Chondrocyte (in vitro differentiated cells): ENCODE measurements around the gene ZFYVE1. TPM values are rescaled to one million over a fixed set of nuclear protein-coding genes. Genes with fewer than 3 reads are reported as not detected.
"Not testable (repeated sequence)": the region's sequence is repeated elsewhere in the genome, so short reads cannot be mapped to it uniquely, and the experiment has no call there.

Source experiments
- DNase-seq: peaks from one replicate; pipeline ENCODE4 v3.0.0; 2021; ENCODE audit warnings: mixed read lengths, low spot score
- H3K27ac Mint-ChIP-seq: one replicate; pipeline ENCODE4 v1.8.0; 2021; ENCODE audit warnings: mild to moderate bottlenecking, moderate library complexity, mixed read lengths; ENCODE audit not compliant: unreplicated experiment
- H3K27me3 Mint-ChIP-seq: 2 replicates; pipeline ENCODE4 v1.8.0; 2021; ENCODE audit warnings: low read depth, mixed read lengths
- H3K36me3 Mint-ChIP-seq: 2 replicates; pipeline ENCODE4 v1.8.0; 2021; ENCODE audit warnings: low read depth, mixed read lengths
- H3K4me1 Mint-ChIP-seq: 2 replicates; pipeline ENCODE4 v1.8.0; 2021; ENCODE audit warnings: low read depth, mild to moderate bottlenecking, mixed read lengths
- H3K4me3 Mint-ChIP-seq: one replicate; pipeline ENCODE4 v1.8.0; 2021; ENCODE audit warnings: mild to moderate bottlenecking, moderate library complexity, mixed read lengths; ENCODE audit not compliant: unreplicated experiment
- H3K9me3 Mint-ChIP-seq: 2 replicates; pipeline ENCODE4 v1.8.0; 2021; ENCODE audit warnings: low read depth, mixed read lengths
- CTCF ChIP-seq: fragments of 200-600 bp; sonication (generic); IDR thresholded peaks from 2 replicates; pipeline ENCODE4 v1.5.0; 2021; ENCODE audit warnings: antibody characterized with exemption, mild to moderate bottlenecking, moderate library complexity
- total RNA-seq: library from RNA; stranded (reverse); gene quantifications from 3 replicates; pipeline ENCODE4 v1.2.1, GENCODE V29; 2021

Gene ZFYVE1
- total RNA-seq, 1 donor from 2014 or later, result 26.4 TPM

GRCh38 chr14:73027546-73027945 lies 640 bp upstream of the ZFYVE1 start:
- no peak for DNase-seq
- peaks cover 16% of the 10 kb centered on the region for H3K36me3 Mint-ChIP-seq

GRCh38 chr14:73026243-73026844 lies 562 bp downstream of the ZFYVE1 start:
- Mint-ChIP-seq H3K27me3 (no peaks in the 10 kb centered on the region), H3K4me3 (peak overlapping the region; percentile 93), H3K27ac (peak overlapping the region; percentile 90), H3K36me3 (peaks cover 21% of the 10 kb centered on the region), H3K4me1 (peaks cover 51% of the 10 kb centered on the region), H3K9me3 (no peaks in the 10 kb centered on the region)
- no peak for TF ChIP-seq CTCF
- DNase-seq, result no peak

More at GRCh38 chr14:73027546-73027945, 640 bp upstream of the ZFYVE1 start:
- Mint-ChIP-seq H3K4me3 (peak overlapping the region; percentile 93), H3K9me3 (no peaks in the 10 kb centered on the region), H3K27me3 (no peaks in the 10 kb centered on the region), H3K27ac (peak overlapping the region; percentile 98), H3K4me1 (peaks cover 39% of the 10 kb centered on the region)
- no peak for TF ChIP-seq CTCF

GRCh38 chr14:73025544-73025943 lies 1.4 kb downstream of the ZFYVE1 start:
- H3K27ac Mint-ChIP-seq, result peak overlapping the region; percentile 90
- H3K27me3 Mint-ChIP-seq, result no peaks in the 10 kb centered on the region
- no peak for DNase-seq
- no peak for TF ChIP-seq CTCF
- H3K4me1 Mint-ChIP-seq, result peaks cover 52% of the 10 kb centered on the region
- peak overlapping the region; percentile 93 for H3K4me3 Mint-ChIP-seq
- no peaks in the 10 kb centered on the region for H3K9me3 Mint-ChIP-seq
- peaks cover 21% of the 10 kb centered on the region for H3K36me3 Mint-ChIP-seq

- Mint-ChIP-seq H3K27me3 (no peaks in the 10 kb centered on the region), H3K36me3 (peaks cover 25% of the 10 kb centered on the region), H3K27ac (no peak overlapping the region), H3K9me3 (no peaks in the 10 kb centered on the region), H3K4me1 (peaks cover 44% of the 10 kb centered on the region), H3K4me3 (peak overlapping the region; percentile 24)
- DNase-seq, result no peak
- no peak for TF ChIP-seq CTCF
Measured at GRCh38 chr14:73022051-73022450, 4.9 kb downstream of the ZFYVE1 start.

- Mint-ChIP-seq H3K4me1 (peaks cover 26% of the 10 kb centered on the region), H3K36me3 (peaks cover 16% of the 10 kb centered on the region)
- H3K9me3 Mint-ChIP-seq, H3K27me3 Mint-ChIP-seq, H3K27ac Mint-ChIP-seq, DNase-seq, H3K4me3 Mint-ChIP-seq: not testable (repeated sequence)
Measured at GRCh38 chr14:73016011-73016410, 10.9 kb downstream of the ZFYVE1 start.

- peak overlapping the region; percentile 50 for H3K27ac Mint-ChIP-seq
- not testable (repeated sequence) for H3K4me3 Mint-ChIP-seq, H3K9me3 Mint-ChIP-seq, H3K27me3 Mint-ChIP-seq, DNase-seq
- H3K36me3 Mint-ChIP-seq, result peaks cover 16% of the 10 kb centered on the region
- peaks cover 26% of the 10 kb centered on the region for H3K4me1 Mint-ChIP-seq
Measured at GRCh38 chr14:73015552-73015951, 11.4 kb downstream of the ZFYVE1 start.
